Midbrain (tissue), 1 donor: ENCODE results near the gene TTLL12.
A peak's percentile ranks its signal among the peaks of the same experiment; 100 is the strongest.

ENCODE experiments used
- DNase-seq: peaks from one replicate; lab custom pipeline; 2025; lab: John Stamatoyannopoulos, UW

The TTLL12 gene

GRCh38 chr22:43199541-43199940 is 12.6 kb upstream of the TTLL12 start:
- DNase-seq = no peak

- DNase-seq = no peak
These were observed 12.0 kb upstream of the TTLL12 start for GRCh38 chr22:43198936-43199335.

DNA sequence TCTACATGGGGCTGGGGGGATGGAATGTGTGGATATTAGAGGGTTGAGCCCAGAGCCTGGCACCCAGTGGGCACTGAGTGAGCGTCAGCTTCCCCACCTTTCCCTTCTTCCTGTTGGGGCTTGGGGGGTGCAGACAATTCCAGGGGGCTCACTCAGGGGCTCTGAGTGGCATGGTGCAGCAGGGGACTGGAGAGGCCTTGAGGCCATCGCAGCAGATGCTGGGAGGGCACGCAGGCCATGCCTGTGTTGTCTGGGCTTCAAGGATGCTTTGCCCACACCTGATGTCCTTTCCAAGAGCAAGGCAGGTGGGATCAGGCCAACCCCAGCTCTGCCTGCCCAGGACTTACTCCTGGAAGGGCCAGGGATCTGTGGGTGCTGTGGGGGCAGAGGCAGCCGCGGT is 11.2 kb upstream of the TTLL12 start:
- no peak for DNase-seq

GRCh38 chr22:43197271-43197941 is 10.5 kb upstream of the TTLL12 start:
- DNase-seq = no peak

GRCh38 chr22:43191831-43192230 is 4.9 kb upstream of the TTLL12 start:
- DNase-seq = no peak

DNA sequence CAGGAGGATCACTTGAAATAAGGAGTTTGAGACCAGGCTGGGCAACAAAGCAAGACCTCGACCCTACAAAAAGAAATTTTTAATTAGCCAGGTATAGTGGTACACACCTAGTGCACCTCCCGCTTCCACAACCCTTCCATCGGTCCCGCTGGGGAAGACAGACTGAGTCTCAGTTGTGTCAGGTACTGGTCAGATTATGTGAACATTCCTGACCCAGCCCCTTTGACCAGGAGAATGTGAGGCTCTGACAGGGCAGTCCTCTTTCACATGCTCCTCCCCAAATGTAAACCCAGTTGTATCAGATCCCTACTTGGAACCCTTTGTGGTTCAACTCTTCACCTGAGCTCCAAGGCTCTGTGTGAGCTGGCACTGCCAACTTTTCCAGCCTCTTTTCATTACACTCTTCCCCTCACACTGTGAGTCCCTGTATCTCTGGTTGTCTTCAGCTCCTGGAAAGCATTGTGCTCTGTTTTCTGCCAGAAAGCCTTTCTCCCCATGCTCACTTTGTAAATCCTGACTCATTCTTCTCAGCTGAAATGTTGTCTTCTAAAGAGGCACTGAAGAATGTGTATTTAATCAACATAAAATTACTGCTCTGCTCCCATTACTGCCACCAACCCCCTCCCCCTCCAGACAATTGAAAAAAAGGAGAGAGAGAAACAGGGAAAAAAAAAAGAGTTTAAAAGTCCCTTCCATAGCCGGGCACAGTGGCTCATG is 2.1 kb upstream of the TTLL12 start:
- DNase-seq = no peak

GRCh38 chr22:43187171-43188099 is 501 bp upstream of the TTLL12 start:
- peak; percentile 93 for DNase-seq

GRCh38 chr22:43185860-43186261 is 1.1 kb downstream of the TTLL12 start:
- peak; percentile 29 for DNase-seq

GRCh38 chr22:43183496-43184277 is 3.2 kb downstream of the TTLL12 start:
- DNase-seq = no peak

DNA sequence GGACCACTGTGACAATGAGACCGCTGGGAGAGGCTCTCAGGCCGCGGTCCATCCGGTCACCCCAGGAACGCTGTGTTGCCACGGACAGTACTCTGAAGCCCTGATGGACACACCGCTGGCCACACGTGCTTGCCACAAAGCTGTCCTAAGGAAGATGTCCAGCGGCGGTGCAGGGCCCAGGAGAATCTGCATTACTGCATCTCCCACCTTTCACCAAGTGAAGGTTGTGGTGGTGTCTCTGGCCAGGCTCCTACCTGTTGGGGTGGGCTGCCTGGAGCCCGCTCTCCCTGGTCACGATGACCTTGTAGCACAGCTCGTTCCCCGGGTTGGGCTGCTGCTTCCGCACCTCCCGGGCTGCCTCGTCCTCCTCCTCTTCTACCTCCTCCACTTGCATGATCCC is 4.2 kb downstream of the TTLL12 start:
- no peak for DNase-seq

- DNase-seq = no peak
These were observed 4.8 kb downstream of the TTLL12 start for GRCh38 chr22:43182118-43182517.

GRCh38 chr22:43181321-43182076 is 5.4 kb downstream of the TTLL12 start:
- no peak for DNase-seq

- no peak for DNase-seq
These were observed 6.3 kb downstream of the TTLL12 start for GRCh38 chr22:43180670-43181069.

GRCh38 chr22:43179911-43180195 is 7.1 kb downstream of the TTLL12 start:
- DNase-seq = no peak

- DNase-seq = no peak
These were observed 7.6 kb downstream of the TTLL12 start for GRCh38 chr22:43179146-43179910.

DNA sequence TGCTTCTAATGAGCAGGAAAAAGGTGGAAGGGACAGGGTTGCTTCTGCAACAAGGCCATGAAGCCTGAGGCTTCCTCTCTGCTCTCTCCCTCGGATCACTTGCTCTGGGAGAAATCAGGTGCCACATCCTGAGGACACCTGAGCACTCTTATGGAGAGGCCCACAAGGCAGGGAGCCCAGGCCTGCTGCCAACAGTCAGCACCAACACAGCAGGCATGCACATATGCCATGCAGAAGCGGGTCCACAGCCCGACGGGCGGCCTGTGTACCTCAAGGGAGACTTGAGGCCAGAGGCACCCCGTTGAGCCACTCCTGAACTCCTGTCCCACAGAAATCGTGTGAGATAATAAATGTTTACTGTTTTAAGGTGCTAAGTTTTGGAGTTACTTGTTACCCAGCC is 9.5 kb downstream of the TTLL12 start:
- DNase-seq = no peak

DNA sequence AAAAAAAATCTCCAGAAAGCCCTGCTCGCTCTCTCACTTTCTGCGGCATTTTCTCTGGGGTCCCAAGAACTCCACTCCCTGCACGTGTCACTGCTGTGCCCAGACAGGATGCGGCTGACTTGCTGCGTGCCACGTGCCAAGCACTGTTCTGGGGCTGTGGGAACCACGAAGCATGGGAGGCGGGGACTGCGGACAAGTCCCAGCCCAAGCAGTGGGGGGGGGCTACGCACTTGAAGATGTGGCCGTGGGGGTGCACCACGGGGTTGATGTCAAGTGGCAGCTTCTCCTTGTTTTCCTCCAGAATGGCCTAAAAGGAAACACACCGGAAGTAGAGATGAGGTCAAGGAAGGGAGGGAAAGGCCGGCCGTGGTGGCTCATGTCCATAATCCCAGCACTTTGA is 10.8 kb downstream of the TTLL12 start:
- DNase-seq = no peak

GRCh38 chr22:43174941-43175531 is 11.9 kb downstream of the TTLL12 start:
- no peak for DNase-seq

DNA sequence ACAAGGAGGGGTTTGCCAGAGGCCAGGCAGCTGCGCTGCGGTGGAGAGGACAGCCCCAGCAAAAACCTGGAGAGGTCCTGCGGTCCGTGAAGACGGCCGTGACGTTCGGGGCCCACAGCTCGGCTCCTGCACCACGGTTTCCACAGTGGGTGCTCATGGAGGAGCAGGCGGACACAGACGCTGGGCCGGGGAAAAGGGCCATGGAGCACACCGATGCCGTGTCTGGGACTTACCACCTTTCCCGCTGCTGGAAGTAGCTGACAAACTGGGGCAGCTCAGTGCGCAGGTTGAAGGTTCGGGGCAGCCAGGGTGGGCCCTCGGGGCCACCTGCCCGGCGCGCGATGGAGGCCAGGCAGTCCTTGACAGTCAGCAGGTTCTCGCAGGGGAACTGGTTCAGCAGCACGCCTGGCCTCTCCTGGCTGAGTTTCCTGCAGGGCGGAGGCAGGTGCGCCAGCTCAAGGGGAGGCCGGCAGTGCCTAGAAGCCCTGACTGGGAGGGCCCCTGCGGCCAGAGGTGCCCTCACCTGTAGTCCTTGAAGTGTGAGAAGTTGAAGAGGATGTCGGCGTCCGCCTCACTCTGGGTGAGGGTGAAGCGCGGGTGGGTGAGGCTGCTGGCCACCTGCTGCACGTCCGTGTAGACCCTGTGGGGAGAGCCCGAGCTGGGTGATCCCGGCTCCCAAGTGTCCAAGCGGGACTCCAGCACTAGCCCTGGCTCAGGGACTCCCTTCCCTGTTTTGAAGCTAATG is 12.8 kb downstream of the TTLL12 start:
- DNase-seq = no peak
